HEK293T (cell line): ENCODE measurements around the gene CDC14C.

Experiments
- CTCF ChIA-PET: fragments of 350-600 bp; formaldehyde crosslinking; extraction: SDS; loops from one replicate; lab custom pipeline; 2021; ENCODE audit warnings: antibody characterized with exemption, inconsistent platforms; lab: Yijun Ruan, JAX
- POLR2A ChIA-PET: fragments of 350-600 bp; formaldehyde crosslinking; extraction: SDS; loops from one replicate; lab custom pipeline; 2020; ENCODE audit warnings: antibody characterized with exemption, inconsistent platforms; lab: Yijun Ruan, JAX
- DNase-seq: peaks from one replicate; pipeline ENCODE4 v3.0.0; 2012; ENCODE audit warnings: mixed read lengths; ENCODE audit errors: extremely low spot score
- ARNT ChIP-seq: fragments of 450-650 bp; IDR thresholded peaks from 2 replicates; pipeline ENCODE4 v1.6.1; 2017; ENCODE audit warnings: mild to moderate bottlenecking
- BHLHE40 ChIP-seq: fragments of 450-650 bp; IDR thresholded peaks from 2 replicates; pipeline ENCODE4 v1.6.1; 2016; ENCODE audit warnings: mild to moderate bottlenecking, moderate library complexity, borderline replicate concordance
- CTBP1 ChIP-seq: fragments of 450-650 bp; IDR thresholded peaks from 2 replicates; pipeline ENCODE4 v1.6.1; 2016; ENCODE audit warnings: borderline replicate concordance
- ELF4 ChIP-seq: fragments of 450-650 bp; IDR thresholded peaks from 2 replicates; pipeline ENCODE4 v1.6.1; 2017; ENCODE audit warnings: antibody characterized with exemption
- FOXA1 ChIP-seq: fragments of 450-650 bp; IDR thresholded peaks from 2 replicates; pipeline ENCODE4 v1.6.1; 2016; ENCODE audit warnings: mild to moderate bottlenecking
- FOXK2 ChIP-seq: fragments of 450-650 bp; IDR thresholded peaks from 2 replicates; pipeline ENCODE4 v1.6.1; 2016; ENCODE audit warnings: mild to moderate bottlenecking
- FOXM1 ChIP-seq: fragments of 450-650 bp; IDR thresholded peaks from 2 replicates; pipeline ENCODE4 v1.6.1; 2017; ENCODE audit warnings: mild to moderate bottlenecking, borderline replicate concordance
- HDGF ChIP-seq: fragments of 450-650 bp; IDR thresholded peaks from 2 replicates; pipeline ENCODE4 v1.6.1; 2017; ENCODE audit warnings: antibody characterized with exemption, borderline replicate concordance
- L3MBTL2 ChIP-seq: fragments of 450-650 bp; conservative IDR thresholded peaks from 2 replicates; pipeline ENCODE4 v1.6.1; 2016; ENCODE audit warnings: mild to moderate bottlenecking
- LEF1 ChIP-seq: fragments of 450-650 bp; IDR thresholded peaks from 2 replicates; pipeline ENCODE4 v1.6.1; 2017; ENCODE audit warnings: mild to moderate bottlenecking, borderline replicate concordance
- NFRKB ChIP-seq: fragments of 450-650 bp; IDR thresholded peaks from 2 replicates; pipeline ENCODE4 v1.6.1; 2016; ENCODE audit warnings: mild to moderate bottlenecking, moderate library complexity
- PKNOX1 ChIP-seq: fragments of 450-650 bp; IDR thresholded peaks from 2 replicates; pipeline ENCODE4 v1.6.1; 2016
- SP1 ChIP-seq: fragments of 450-650 bp; IDR thresholded peaks from 2 replicates; pipeline ENCODE4 v1.6.1; 2017
- SUZ12 ChIP-seq: fragments of 450-650 bp; IDR thresholded peaks from 2 replicates; pipeline ENCODE4 v1.6.1; 2016; ENCODE audit warnings: mild to moderate bottlenecking
- TARDBP ChIP-seq: fragments of 450-650 bp; IDR thresholded peaks from 2 replicates; pipeline ENCODE4 v1.6.1; 2016
- ZNF384 ChIP-seq: fragments of 450-650 bp; IDR thresholded peaks from 2 replicates; pipeline ENCODE4 v1.6.1; 2016

The CDC14C gene

GRCh38 chr7:48933549-48934085, 9.3 kb downstream of the CDC14C start:
- no peak for DNase-seq

GRCh38 chr7:48938539-48939295, 14.4 kb downstream of the CDC14C start:
- ChIA-PET CTCF (no interaction called here), POLR2A (no interaction called here)
- DNase-seq: no peak
- TF ChIP-seq NFRKB (no peak), TARDBP (no peak), FOXK2 (no peak), L3MBTL2 (no peak), ARNT (no peak), LEF1 (no peak)

More at GRCh38 chr7:48933549-48934085, 9.3 kb downstream of the CDC14C start:
- TF ChIP-seq CTBP1 (no peak), SP1 (no peak), L3MBTL2 (no peak), FOXK2 (no peak), TARDBP (no peak)
- ChIA-PET CTCF (no interaction called here), POLR2A (no interaction called here)

- ChIA-PET CTCF (no interaction called here), POLR2A (no interaction called here)
- no peak for DNase-seq
- TF ChIP-seq SUZ12 (no peak), LEF1 (no peak), PKNOX1 (no peak), BHLHE40 (no peak), HDGF (no peak), TARDBP (no peak), FOXM1 (no peak), SP1 (no peak), ELF4 (no peak), FOXK2 (no peak), ARNT (no peak), FOXA1 (no peak)
These were observed 19.1 kb downstream of the CDC14C start for GRCh38 chr7:48943279-48943990.

- ChIA-PET POLR2A (no interaction called here), CTCF (no interaction called here)
- DNase-seq: no peak
- no peak for TF ChIP-seq ELF4
- no peak for TF ChIP-seq FOXA1
- no peak for TF ChIP-seq LEF1
- TF ChIP-seq SUZ12: no peak
- TF ChIP-seq TARDBP: no peak
- no peak for TF ChIP-seq PKNOX1
- TF ChIP-seq ZNF384: no peak
- TF ChIP-seq FOXM1: no peak
- no peak for TF ChIP-seq BHLHE40
These were observed 31.6 kb downstream of the CDC14C start for GRCh38 chr7:48955916-48956315.

- ChIA-PET POLR2A (no interaction called here), CTCF (no interaction called here)
- DNase-seq: no peak
- TF ChIP-seq SP1: no peak
- TF ChIP-seq BHLHE40: no peak
- no peak for TF ChIP-seq FOXK2
- no peak for TF ChIP-seq L3MBTL2
- TF ChIP-seq TARDBP: no peak
- no peak for TF ChIP-seq ELF4
- TF ChIP-seq HDGF: no peak
- no peak for TF ChIP-seq FOXM1
- no peak for TF ChIP-seq NFRKB
- no peak for TF ChIP-seq PKNOX1
- no peak for TF ChIP-seq FOXA1
These were observed 35.3 kb downstream of the CDC14C start for GRCh38 chr7:48959676-48960075.

- ChIA-PET CTCF (no interaction called here), POLR2A (no interaction called here)
- DNase-seq: no peak
- TF ChIP-seq LEF1: no peak
- TF ChIP-seq HDGF: no peak
- TF ChIP-seq BHLHE40: no peak
- TF ChIP-seq CTBP1: no peak
- no peak for TF ChIP-seq SP1
- no peak for TF ChIP-seq FOXM1
- TF ChIP-seq L3MBTL2: no peak
- TF ChIP-seq FOXK2: no peak
- TF ChIP-seq ZNF384: no peak
- TF ChIP-seq PKNOX1: no peak
- no peak for TF ChIP-seq ARNT
- no peak for TF ChIP-seq NFRKB
- no peak for TF ChIP-seq FOXA1
- TF ChIP-seq SUZ12: no peak
These were observed 38.6 kb downstream of the CDC14C start for GRCh38 chr7:48962821-48963505.
